GM21786 (cell line): Measurements from ENCODE around the gene NOP56.
A peak's percentile ranks its signal among the peaks of the same experiment; 100 is the strongest.

Experiments
- ATAC-seq: cut with Tn5 transposase; IDR thresholded peaks from one replicate; pipeline ENCODE4 v1.9.1; 2021; ENCODE audit not compliant: unreplicated experiment

The NOP56 gene, protein sequence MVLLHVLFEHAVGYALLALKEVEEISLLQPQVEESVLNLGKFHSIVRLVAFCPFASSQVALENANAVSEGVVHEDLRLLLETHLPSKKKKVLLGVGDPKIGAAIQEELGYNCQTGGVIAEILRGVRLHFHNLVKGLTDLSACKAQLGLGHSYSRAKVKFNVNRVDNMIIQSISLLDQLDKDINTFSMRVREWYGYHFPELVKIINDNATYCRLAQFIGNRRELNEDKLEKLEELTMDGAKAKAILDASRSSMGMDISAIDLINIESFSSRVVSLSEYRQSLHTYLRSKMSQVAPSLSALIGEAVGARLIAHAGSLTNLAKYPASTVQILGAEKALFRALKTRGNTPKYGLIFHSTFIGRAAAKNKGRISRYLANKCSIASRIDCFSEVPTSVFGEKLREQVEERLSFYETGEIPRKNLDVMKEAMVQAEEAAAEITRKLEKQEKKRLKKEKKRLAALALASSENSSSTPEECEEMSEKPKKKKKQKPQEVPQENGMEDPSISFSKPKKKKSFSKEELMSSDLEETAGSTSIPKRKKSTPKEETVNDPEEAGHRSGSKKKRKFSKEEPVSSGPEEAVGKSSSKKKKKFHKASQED

DNA sequence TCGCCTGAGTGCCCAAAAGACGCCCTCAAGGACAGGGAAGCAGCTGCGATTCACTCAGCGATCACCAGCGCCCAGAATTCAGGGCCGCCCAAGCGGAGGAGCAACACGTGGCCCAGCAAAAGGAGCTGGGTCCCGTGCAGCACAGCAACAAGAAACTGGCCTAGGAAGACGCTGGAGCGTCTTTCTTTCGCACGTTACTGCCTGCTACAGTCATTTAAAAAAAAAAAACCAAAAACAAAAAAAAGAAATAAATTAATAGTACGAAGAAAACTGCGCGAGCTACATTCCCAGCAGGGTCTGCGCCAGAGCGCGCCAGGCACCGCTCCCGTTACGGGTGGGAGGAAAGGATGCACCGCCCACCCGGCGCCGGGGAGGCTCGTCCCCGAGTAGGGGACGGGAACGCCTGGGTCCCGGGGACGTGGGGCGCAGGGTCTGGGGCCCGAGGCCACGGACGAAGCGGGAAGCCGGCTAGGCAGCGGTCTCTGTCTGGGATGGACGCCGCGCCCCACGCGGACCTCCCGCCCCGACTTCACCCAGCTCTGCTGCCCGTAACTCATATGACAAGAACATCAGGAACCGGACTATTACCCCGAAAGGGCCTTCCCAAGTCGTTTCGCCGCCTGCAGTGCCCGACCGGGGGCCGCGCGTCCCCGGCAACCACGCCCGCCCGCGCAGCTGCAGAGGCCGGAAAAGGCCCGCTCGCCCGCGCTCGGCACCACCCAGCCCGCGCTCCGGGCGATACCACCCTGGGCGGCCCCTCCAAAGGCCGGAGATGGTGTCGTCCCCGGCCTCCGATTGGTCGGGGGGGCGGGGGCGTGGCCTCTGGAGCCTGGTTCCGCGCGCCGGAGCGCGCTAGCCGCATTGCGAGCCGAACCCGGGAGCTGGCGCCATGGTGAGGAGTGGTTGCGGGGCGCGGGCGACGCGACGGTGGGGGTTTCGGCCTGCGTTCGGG, at the start of gene NOP56:
Gene NOP56 (plus strand): TSS at position 861 of the 952 bp plus-strand sequence. CDS start 29 bp downstream, at position 890.
- peak; percentile 73 for ATAC-seq

- no peak for ATAC-seq
Observed at GRCh38 chr20:2602746-2603145, 49.7 kb upstream of the NOP56 start.

GRCh38 chr20:2603816-2604505, 48.5 kb upstream of the NOP56 start:
- no peak for ATAC-seq

- ATAC-seq, result no peak
Observed at GRCh38 chr20:2604506-2604835, 48.0 kb upstream of the NOP56 start.

DNA sequence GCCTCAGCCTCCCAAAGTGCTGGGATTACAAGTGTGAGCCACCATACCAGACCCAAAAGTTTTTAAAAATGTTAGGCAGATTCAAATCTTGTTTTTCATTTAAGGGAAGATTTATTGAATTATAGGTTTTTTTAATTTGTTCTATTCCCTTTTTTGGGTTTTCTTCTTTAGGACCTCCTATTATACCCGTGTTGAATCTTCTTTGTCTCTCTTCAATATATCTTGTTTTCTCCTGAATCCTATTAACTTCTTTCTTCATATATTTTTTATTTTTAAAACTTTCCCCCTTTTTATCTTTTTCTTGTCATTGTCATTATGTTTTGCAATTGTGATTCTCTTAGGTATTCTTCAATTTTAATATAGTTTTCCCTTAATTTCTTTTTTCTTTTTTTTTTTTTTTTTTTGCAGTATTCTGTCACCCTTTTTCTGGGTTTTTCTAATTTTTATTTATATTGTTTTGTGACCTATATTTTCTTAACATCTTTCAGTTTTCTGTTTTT, 45.9 kb upstream of the NOP56 start:
- no peak for ATAC-seq

- ATAC-seq, result no peak
Observed at GRCh38 chr20:2610326-2610725, 42.1 kb upstream of the NOP56 start.

DNA sequence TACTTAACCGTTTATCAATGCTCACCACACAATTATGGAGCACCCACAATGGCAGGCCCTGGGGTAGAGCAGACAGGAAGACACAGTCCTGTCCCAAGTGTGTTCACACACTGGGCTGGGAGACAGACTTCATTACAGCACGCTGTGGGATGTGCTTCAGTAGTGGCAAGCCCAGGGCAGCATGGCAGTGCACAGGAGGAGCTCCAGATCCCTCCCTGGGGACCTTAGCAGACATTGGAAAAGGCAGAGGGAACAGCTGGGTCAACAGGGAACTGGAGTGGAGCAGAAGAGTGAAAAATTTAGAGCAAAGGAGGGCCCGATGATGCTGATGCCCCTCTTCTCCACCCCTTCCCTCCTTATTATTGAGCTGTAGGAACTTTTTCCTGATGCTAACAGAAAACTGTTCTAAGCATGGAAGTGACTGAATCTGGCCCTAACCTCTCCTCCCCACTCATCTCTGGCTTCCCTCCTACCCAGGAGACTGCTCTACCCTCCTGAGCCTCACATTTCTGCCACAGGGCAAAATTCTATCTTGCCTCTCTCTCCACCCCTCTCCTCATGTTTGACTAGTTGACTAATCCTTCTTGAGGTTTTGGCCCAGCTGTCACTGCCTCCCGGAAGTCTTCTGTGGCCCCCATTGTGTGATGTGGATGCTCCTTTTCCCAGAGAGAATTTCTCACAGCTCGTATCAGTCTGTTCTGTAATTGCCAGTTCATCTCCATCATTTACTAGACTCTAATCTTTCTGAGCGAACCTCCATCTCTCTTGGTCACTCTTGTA, 41.3 kb upstream of the NOP56 start:
- ATAC-seq, result no peak

- no peak for ATAC-seq
Observed at GRCh38 chr20:2612073-2612472, 40.4 kb upstream of the NOP56 start.

DNA sequence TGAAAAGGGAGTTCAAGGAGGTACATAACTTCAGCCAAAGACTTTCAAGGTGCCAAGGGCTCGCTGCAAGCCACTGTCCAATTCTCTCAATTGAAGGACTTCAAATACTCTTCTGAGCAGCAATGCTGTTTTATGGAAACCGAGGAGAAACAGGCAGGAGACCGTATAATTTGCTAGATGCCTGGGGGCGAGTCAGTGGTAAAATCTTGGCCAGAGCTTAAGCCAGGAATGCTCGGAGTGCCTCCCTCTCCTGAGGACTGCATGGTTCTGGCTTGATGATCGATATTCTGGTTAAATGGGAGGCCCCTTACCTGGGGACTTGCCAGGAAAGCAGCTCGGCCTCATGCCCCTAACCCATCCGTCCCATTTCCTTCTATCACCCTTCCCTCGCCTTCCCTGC, 35.8 kb upstream of the NOP56 start:
- no peak for ATAC-seq

DNA sequence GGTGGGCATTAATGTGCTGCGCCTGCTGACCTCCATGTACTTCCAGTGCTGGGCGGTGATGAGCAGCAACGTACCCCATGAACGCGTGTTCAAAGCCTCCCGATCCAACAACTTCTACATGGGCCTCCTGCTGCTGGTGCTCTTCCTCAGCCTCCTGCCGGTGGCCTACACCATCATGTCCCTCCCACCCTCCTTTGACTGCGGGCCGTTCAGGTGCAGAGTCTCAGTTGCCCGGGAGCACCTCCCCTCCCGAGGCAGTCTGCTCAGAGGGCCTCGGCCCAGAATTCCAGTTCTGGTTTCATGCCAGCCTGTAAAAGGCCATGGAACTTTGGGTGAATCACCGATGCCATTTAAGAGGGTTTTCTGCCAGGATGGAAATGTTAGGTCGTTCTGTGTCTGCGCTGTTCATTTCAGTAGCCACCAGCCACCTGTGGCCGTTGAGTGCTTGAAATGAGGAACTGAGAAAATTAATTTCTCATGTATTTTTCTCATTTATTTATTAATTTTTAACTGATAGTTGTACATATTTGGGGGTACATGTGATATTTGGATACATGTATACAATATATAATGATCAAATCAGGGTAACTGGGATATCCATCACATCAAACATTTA, 35.2 kb upstream of the NOP56 start:
- no peak for ATAC-seq

DNA sequence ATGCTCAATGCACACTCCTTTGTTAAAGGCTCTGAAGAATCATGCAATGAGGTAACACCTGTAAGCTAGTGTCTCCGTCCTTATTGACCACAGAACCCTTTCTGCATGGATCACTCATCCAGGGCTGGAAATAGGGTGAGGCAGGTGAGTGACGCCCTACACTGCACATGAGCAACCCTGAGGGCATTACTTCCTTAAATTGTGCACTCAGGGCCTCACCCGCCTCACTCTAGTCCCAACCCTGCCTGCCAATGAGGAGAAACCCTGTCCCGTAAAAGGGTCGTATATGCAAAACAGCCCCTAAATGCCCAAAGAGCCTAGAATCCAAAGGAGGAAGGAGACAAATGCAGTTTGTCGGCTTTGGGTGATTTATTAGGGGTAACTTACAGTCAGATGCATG, 33.6 kb upstream of the NOP56 start:
- no peak for ATAC-seq

GRCh38 chr20:2619337-2619736, 33.1 kb upstream of the NOP56 start:
- ATAC-seq, result no peak

GRCh38 chr20:2619961-2620595, 32.4 kb upstream of the NOP56 start:
- no peak for ATAC-seq

DNA sequence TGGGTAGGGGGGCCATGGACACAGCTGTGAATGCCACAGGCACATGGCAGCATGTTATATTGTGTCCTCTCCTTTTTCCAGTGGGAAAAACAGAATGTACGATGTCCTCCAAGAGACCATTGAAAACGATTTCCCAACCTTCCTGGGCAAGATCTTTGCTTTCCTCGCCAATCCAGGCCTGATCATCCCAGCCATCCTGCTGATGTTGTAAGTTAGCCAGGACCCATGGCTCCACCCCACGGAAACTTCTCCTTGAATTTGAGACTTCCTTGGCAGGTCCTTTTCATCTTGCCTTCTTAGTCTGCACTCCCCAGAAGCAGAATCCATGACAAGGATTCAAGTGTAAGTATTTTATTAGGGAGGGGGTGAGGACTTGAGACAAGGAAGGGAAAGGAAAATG, 28.2 kb upstream of the NOP56 start:
- ATAC-seq, result no peak

DNA sequence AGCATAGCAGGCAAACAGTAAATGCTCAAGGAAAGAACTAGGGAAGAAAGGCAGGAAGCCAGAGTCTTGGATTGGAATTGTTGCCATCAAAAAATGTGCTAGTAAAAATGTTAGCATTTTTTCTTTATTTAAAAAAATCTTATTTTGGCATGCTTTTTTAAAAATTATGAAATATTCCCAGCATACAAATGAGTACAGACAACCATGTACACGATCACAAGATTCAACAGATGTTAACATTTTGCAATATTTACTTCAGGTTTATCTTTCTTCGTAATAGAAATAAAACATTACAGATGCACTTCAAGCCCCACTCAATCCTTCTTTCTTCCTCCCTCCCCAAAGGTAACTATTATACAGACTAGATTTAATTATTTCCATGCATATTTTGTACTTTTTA, 27.4 kb upstream of the NOP56 start:
- no peak for ATAC-seq

- ATAC-seq, result no peak
Observed at GRCh38 chr20:2626853-2627541, 25.4 kb upstream of the NOP56 start.

GRCh38 chr20:2631228-2631627, 21.2 kb upstream of the NOP56 start:
- ATAC-seq, result no peak

- ATAC-seq, result no peak
Observed at GRCh38 chr20:2633381-2633780, 19.1 kb upstream of the NOP56 start.

DNA sequence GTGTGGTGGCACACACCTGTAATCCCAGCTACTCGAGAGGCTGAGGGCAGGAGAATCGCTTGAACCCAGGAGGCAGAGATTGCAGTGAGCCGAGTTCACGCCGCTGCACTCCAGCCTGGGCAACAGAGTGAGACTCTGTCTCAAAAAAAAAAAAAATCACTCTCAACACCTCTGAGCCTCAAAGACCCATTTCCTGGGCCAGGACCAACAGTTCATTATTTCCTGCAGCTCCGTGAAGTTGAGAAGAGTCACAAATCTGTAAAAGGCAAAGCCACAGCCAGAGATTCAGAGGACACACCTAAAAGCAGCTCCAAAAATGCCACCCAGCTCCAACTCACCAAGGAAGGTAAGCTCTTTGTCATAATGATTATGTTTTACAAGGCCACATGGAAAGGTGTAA, 15.2 kb upstream of the NOP56 start:
- no peak for ATAC-seq
